Neural cell (in vitro differentiated cells): ENCODE measurements around the gene RGS1. TPM values are rescaled to one million over a fixed set of nuclear protein-coding genes. Genes with fewer than 3 reads are reported as not detected.

Source experiments
- H2AFZ ChIP-seq: fragments of 200-600, 300-800 bp; sonication (generic), shearing (Covaris generic); 2 replicates; pipeline ENCODE4 v1.6.0; 2014; ENCODE audit warnings: low read depth, mild to moderate bottlenecking, antibody characterized with exemption, low read length, moderate library complexity
- H3F3A ChIP-seq: fragments of 200-600 bp; shearing (Covaris generic); 2 replicates; pipeline ENCODE4 v1.6.1; 2016; ENCODE audit warnings: mild to moderate bottlenecking, moderate library complexity, mixed read lengths, antibody characterized with exemption, low read length; ENCODE audit not compliant: insufficient read depth, poor library complexity, severe bottlenecking
- H3K27ac ChIP-seq: fragments of 200-600, 300-800 bp; sonication (generic), shearing (Covaris generic); 2 replicates; pipeline ENCODE4 v1.5.1; 2014; ENCODE audit warnings: mild to moderate bottlenecking, low read length, moderate library complexity
- H3K27me3 ChIP-seq: fragments of 300-800, 200-600 bp; sonication (generic), shearing (Covaris generic); 2 replicates; pipeline ENCODE4 v1.6.0; 2014; ENCODE audit warnings: mild to moderate bottlenecking, low read depth, low read length, moderate library complexity; ENCODE audit not compliant: insufficient read depth
- H3K36me3 ChIP-seq: fragments of 300-800, 200-600 bp; sonication (generic), shearing (Covaris generic); 2 replicates; pipeline ENCODE4 v1.5.1; 2014; ENCODE audit warnings: mild to moderate bottlenecking, antibody characterized with exemption, low read length, moderate library complexity; ENCODE audit not compliant: insufficient read depth
- H3K4me2 ChIP-seq: fragments of 300-800, 200-600 bp; sonication (generic), shearing (Covaris generic); 2 replicates; pipeline ENCODE4 v1.6.0; 2014; ENCODE audit warnings: mild to moderate bottlenecking, low read length
- H3K4me3 ChIP-seq: fragments of 300-800, 200-600 bp; sonication (generic), shearing (Covaris generic); 2 replicates; pipeline ENCODE4 v1.5.1; 2014; ENCODE audit warnings: mild to moderate bottlenecking, low read length, moderate library complexity
- H3K79me2 ChIP-seq: fragments of 200-600 bp; shearing (Covaris generic); replicated peaks from 2 replicates; pipeline ENCODE4 v1.6.0; 2014; ENCODE audit warnings: mild to moderate bottlenecking, low read length, moderate library complexity; ENCODE audit not compliant: insufficient read depth
- H3K9ac ChIP-seq: fragments of 300-800, 200-600 bp; sonication (generic), shearing (Covaris generic); 2 replicates; pipeline ENCODE4 v1.6.1; 2016; ENCODE audit warnings: mild to moderate bottlenecking, low read length, mixed read lengths
- H3K9me2 ChIP-seq: fragments of 200-600 bp; shearing (Covaris generic); 2 replicates; pipeline ENCODE4 v1.6.1; 2016; ENCODE audit warnings: mild to moderate bottlenecking, low read length, mixed read lengths; ENCODE audit not compliant: insufficient read depth
- H3K9me3 ChIP-seq: fragments of 200-600, 300-800 bp; sonication (generic), shearing (Covaris generic); 2 replicates; pipeline ENCODE4 v1.6.1; 2016; ENCODE audit warnings: mild to moderate bottlenecking, mixed run types, low read length, moderate library complexity, mixed read lengths
- H4K20me1 ChIP-seq: fragments of 200-600 bp; shearing (Covaris generic); 2 replicates; pipeline ENCODE4 v1.6.1; 2016; ENCODE audit warnings: mild to moderate bottlenecking, mixed run types; ENCODE audit not compliant: insufficient read depth
- CTCF ChIP-seq: fragments of 450-650 bp; IDR thresholded peaks from 2 replicates; pipeline ENCODE4 v1.5.1; 2014; ENCODE audit warnings: antibody characterized with exemption, mild to moderate bottlenecking, moderate library complexity; ENCODE audit not compliant: poor library complexity, severe bottlenecking
- EP300 ChIP-seq: fragments of 450-650 bp; conservative IDR thresholded peaks from 2 replicates; pipeline ENCODE4 v1.6.1; 2014; ENCODE audit warnings: antibody characterized with exemption, mild to moderate bottlenecking, moderate library complexity; ENCODE audit not compliant: poor library complexity, severe bottlenecking
- EZH2 ChIP-seq: fragments of 200-600, 300-800 bp; shearing (Covaris generic), sonication (generic); IDR thresholded peaks from 2 replicates; pipeline ENCODE4 v1.6.1; 2014; ENCODE audit warnings: antibody characterized with exemption, low read length, borderline replicate concordance, mild to moderate bottlenecking; ENCODE audit not compliant: insufficient read depth, poor library complexity, severe bottlenecking
- MXI1 ChIP-seq: fragments of 450-650 bp; conservative IDR thresholded peaks from 2 replicates; pipeline ENCODE4 v1.6.1; 2014; ENCODE audit warnings: antibody characterized with exemption, mild to moderate bottlenecking; ENCODE audit not compliant: poor library complexity, severe bottlenecking
- POLR2AphosphoS5 ChIP-seq: IDR thresholded peaks from 2 replicates; pipeline ENCODE4 v1.6.1; 2012
- RAD21 ChIP-seq: fragments of 450-650 bp; conservative IDR thresholded peaks from 2 replicates; pipeline ENCODE4 v1.6.1; 2014; ENCODE audit warnings: antibody characterized with exemption, mild to moderate bottlenecking, moderate library complexity
- REST ChIP-seq: IDR thresholded peaks from 2 replicates; pipeline ENCODE4 v1.6.1; 2012; ENCODE audit warnings: borderline replicate concordance
- SMC3 ChIP-seq: fragments of 450-650 bp; conservative IDR thresholded peaks from 2 replicates; pipeline ENCODE4 v1.6.1; 2014; ENCODE audit warnings: antibody characterized with exemption, mild to moderate bottlenecking, moderate library complexity; ENCODE audit not compliant: poor library complexity
- TAF1 ChIP-seq: IDR thresholded peaks from 2 replicates; pipeline ENCODE4 v1.6.1; 2012; ENCODE audit warnings: low read depth
- polyA plus RNA-seq: library from polyadenylated mRNA; depleted of rRNA; stranded (reverse); fragments of >200 nt; gene quantifications from 2 replicates; pipeline ENCODE4 v1.2.3, GENCODE V29; 2014

Gene RGS1
- polyA plus RNA-seq, 1 donor from 2014 or later = not detected

- Histone ChIP-seq H3F3A (no peaks in the 10 kb centered on the region), H3K27ac (no peak overlapping the region), H3K9ac (no peak overlapping the region), H3K36me3 (no peaks in the 10 kb centered on the region), H3K9me3 (no peaks in the 10 kb centered on the region), H3K4me2 (no peak overlapping the region), H2AFZ (no peak overlapping the region), H4K20me1 (no peaks in the 10 kb centered on the region), H3K27me3 (no peaks in the 10 kb centered on the region), H3K4me3 (no peak overlapping the region), H3K9me2 (no peaks in the 10 kb centered on the region), H3K79me2 (no peaks in the 10 kb centered on the region)
- no peak for TF ChIP-seq SMC3
- no peak for TF ChIP-seq EP300
- no peak for TF ChIP-seq EZH2
- no peak for TF ChIP-seq REST
- TF ChIP-seq TAF1 = no peak
- no peak for TF ChIP-seq MXI1
- no peak for TF ChIP-seq POLR2AphosphoS5
- no peak for TF ChIP-seq CTCF
- TF ChIP-seq RAD21 = no peak
Measured at GRCh38 chr1:192603218-192603787, 27.7 kb downstream of the RGS1 start.

GRCh38 chr1:192604979-192605620 is 29.5 kb downstream of the RGS1 start:
- TF ChIP-seq MXI1 (no peak), REST (no peak), POLR2AphosphoS5 (no peak), EZH2 (no peak), RAD21 (no peak), TAF1 (no peak), CTCF (no peak), EP300 (no peak), SMC3 (no peak)
- H3F3A ChIP-seq = no peaks in the 10 kb centered on the region
- H3K79me2 ChIP-seq = no peaks in the 10 kb centered on the region
- no peak overlapping the region for H2AFZ ChIP-seq
- no peaks in the 10 kb centered on the region for H3K9me2 ChIP-seq
- H3K4me3 ChIP-seq = no peak overlapping the region
- no peaks in the 10 kb centered on the region for H3K9me3 ChIP-seq
- H3K27me3 ChIP-seq = no peaks in the 10 kb centered on the region
- H3K27ac ChIP-seq = no peak overlapping the region
- H3K36me3 ChIP-seq = no peaks in the 10 kb centered on the region
- H3K4me2 ChIP-seq = no peak overlapping the region
- H3K9ac ChIP-seq = no peak overlapping the region
- H4K20me1 ChIP-seq = no peaks in the 10 kb centered on the region
